PFSK-1 (cell line): ENCODE data around the gene RANBP2.

ENCODE experiments used
- FOXP2 ChIP-seq: optimal IDR thresholded peaks from 2 replicates; pipeline ENCODE3; 2011; ENCODE audit warnings: borderline replicate concordance, control low read depth, inconsistent platforms; ENCODE audit not compliant: insufficient read depth; ENCODE audit errors: extremely low read length, extremely low read depth
- POLR2AphosphoS5 ChIP-seq: IDR thresholded peaks from 2 replicates; pipeline ENCODE4 v1.6.1; 2012; ENCODE audit warnings: low read depth, mild to moderate bottlenecking, control low read depth, low read length, moderate library complexity
- REST ChIP-seq, 2 experiments: IDR thresholded peaks; 2 replicates each; pipeline versions ENCODE4 v1.6.1 to v1.8.0; 2011 to 2012; ENCODE audit warnings: low read depth in 2 of 2, low read length in 2 of 2, control low read depth in 1 of 2, inconsistent platforms in 1 of 2, mild to moderate bottlenecking in 1 of 2, moderate library complexity in 1 of 2; ENCODE audit not compliant: insufficient read depth in 1 of 2
- SIN3A ChIP-seq: IDR thresholded peaks from 2 replicates; pipeline ENCODE4 v1.6.1; 2012; ENCODE audit warnings: mild to moderate bottlenecking, low read length, moderate library complexity, borderline replicate concordance; ENCODE audit not compliant: insufficient read depth
- TAF1 ChIP-seq: IDR thresholded peaks from 2 replicates; pipeline ENCODE4 v1.6.1; 2012; ENCODE audit warnings: low read length, control low read depth, borderline replicate concordance; ENCODE audit not compliant: insufficient read depth

RANBP2 gene

GRCh38 chr2:108824316-108825070, 105.2 kb downstream of the RANBP2 start:
- TF ChIP-seq REST (IDR thresholded peaks at IDR 0.05; ENCODE audit: insufficient read depth in 1 of 2, low read depth in 2 of 2, low read length in 2 of 2): no peak
- TF ChIP-seq POLR2AphosphoS5: no peak
- TF ChIP-seq FOXP2: no peak
- no peak for TF ChIP-seq SIN3A
- no peak for TF ChIP-seq TAF1

GRCh38 chr2:108825254-108825653, 106.0 kb downstream of the RANBP2 start:
- no peak for TF ChIP-seq POLR2AphosphoS5
- no peak for TF ChIP-seq SIN3A
- no peak for TF ChIP-seq REST (IDR thresholded peaks at IDR 0.05; ENCODE audit: insufficient read depth in 1 of 2, low read depth in 2 of 2, low read length in 2 of 2)
- no peak for TF ChIP-seq FOXP2
- no peak for TF ChIP-seq TAF1

DNA sequence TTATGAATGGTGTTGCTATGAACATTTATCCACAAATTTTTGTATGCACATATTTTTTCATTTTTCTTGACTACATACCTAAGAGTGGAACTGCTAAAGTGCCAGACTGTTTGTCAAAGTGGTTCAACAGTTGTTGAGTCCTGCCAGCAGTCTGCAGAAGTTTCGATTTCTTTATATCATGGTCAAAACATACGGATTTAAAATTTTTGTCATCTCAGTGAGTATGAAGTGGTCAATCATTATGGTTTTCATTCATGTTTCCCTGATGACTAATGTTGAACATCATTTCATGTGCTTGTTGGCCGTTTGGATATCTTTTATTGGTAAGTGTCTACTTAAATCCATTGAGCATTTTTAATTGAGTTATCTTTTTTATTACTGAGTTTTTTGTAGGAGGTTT, 106.5 kb downstream of the RANBP2 start:
- TF ChIP-seq SIN3A (no peak), POLR2AphosphoS5 (no peak), FOXP2 (no peak), REST (IDR thresholded peaks at IDR 0.05; ENCODE audit: insufficient read depth in 1 of 2, low read depth in 2 of 2, low read length in 2 of 2) (no peak), TAF1 (no peak)

GRCh38 chr2:108829578-108830310, 110.5 kb downstream of the RANBP2 start:
- no peak for TF ChIP-seq FOXP2
- TF ChIP-seq REST (IDR thresholded peaks at IDR 0.05; ENCODE audit: insufficient read depth in 1 of 2, low read depth in 2 of 2, low read length in 2 of 2): no peak
- TF ChIP-seq POLR2AphosphoS5: no peak
- no peak for TF ChIP-seq TAF1
- no peak for TF ChIP-seq SIN3A
